H1 (cell line): ENCODE measurements around the gene GAS6. TPM values are rescaled to one million over a fixed set of nuclear protein-coding genes. Genes with fewer than 3 reads are reported as not detected.

Experiments used
- CTCF ChIA-PET: fragments of 300-600 bp; sonication (Branson Sonifier 250); formaldehyde crosslinking; loops from one replicate; lab custom pipeline; 2021; ENCODE audit not compliant: partially characterized antibody; lab: Charles Lee
- POLR2A ChIA-PET: fragments of 300-600 bp; sonication (Branson Sonifier 250); formaldehyde crosslinking; loops from one replicate; lab custom pipeline; 2021; ENCODE audit warnings: inconsistent platforms; ENCODE audit not compliant: partially characterized antibody; lab: Charles Lee
- DNase-seq, 2 experiments: peaks; one replicate each; pipeline versions ENCODE4 v3.0.0 to v3.0.0-alpha.2; 2010 to 2022; ENCODE audit warnings: low spot score in 2 of 2, low read depth in 1 of 2, mixed read lengths in 1 of 2
- FAIRE-seq: peaks from 2 replicates; lab custom pipeline; 2011; peaks lifted over from hg19 to GRCh38; lab: Jason Lieb, UNC
- H2AFZ ChIP-seq: 2 replicates; pipeline ENCODE4 v1.8.1; 2012; ENCODE audit warnings: low read length, inconsistent platforms
- H2AK5ac ChIP-seq: 2 replicates; pipeline ENCODE4 v1.6.1; 2013; ENCODE audit warnings: low read depth, low read length
- H2BK120ac ChIP-seq: replicated peaks from 2 replicates; pipeline ENCODE3; 2013; ENCODE audit warnings: low read depth, low read length, inconsistent platforms
- H2BK12ac ChIP-seq: 2 replicates; pipeline ENCODE4 v1.6.1; 2013; ENCODE audit warnings: low read depth, low read length
- H2BK15ac ChIP-seq: 2 replicates; pipeline ENCODE4 v1.6.1; 2013; ENCODE audit warnings: low read length
- H2BK20ac ChIP-seq: 2 replicates; pipeline ENCODE4 v1.6.1; 2013; ENCODE audit warnings: low read length
- H2BK5ac ChIP-seq: 2 replicates; pipeline ENCODE4 v1.6.1; 2013; ENCODE audit warnings: low read depth, low read length
- H3K14ac ChIP-seq: 2 replicates; pipeline ENCODE4 v1.6.1; 2013; ENCODE audit warnings: inconsistent platforms; ENCODE audit not compliant: insufficient read length
- H3K18ac ChIP-seq: 2 replicates; pipeline ENCODE4 v1.6.1; 2013; ENCODE audit warnings: low read length; ENCODE audit errors: extremely low read depth
- H3K23ac ChIP-seq: 2 replicates; pipeline ENCODE4 v1.6.1; 2013; ENCODE audit warnings: inconsistent platforms; ENCODE audit not compliant: insufficient read length
- H3K23me2 ChIP-seq: 2 replicates; pipeline ENCODE4 v1.6.1; 2013; ENCODE audit warnings: low read depth, low read length
- H3K27ac ChIP-seq: 2 replicates; pipeline ENCODE4 v1.6.1; 2011; ENCODE audit warnings: low read depth, low read length, inconsistent platforms
- H3K27me3 ChIP-seq, 4 experiments: replicated peaks in 1 of 4; 1 replicate in 1 of 4; 2 replicates in 3 of 4; pipeline versions ENCODE4 v1.6.1 to v1.8.1; 2011 to 2013; ENCODE audit warnings: low read length in 3 of 4, mild to moderate bottlenecking in 3 of 4, inconsistent platforms in 2 of 4, mixed read lengths in 2 of 4, moderate library complexity in 1 of 4; ENCODE audit not compliant: control insufficient read depth in 3 of 4, insufficient read depth in 3 of 4; ENCODE audit errors: extremely low read depth in 1 of 4
- H3K36me3 ChIP-seq, 4 experiments: 2 replicates each; pipeline versions ENCODE4 v1.6.1 to v1.8.1; 2011 to 2013; ENCODE audit warnings: mild to moderate bottlenecking in 4 of 4, low read length in 3 of 4, moderate library complexity in 2 of 4, control low read depth in 1 of 4, inconsistent platforms in 1 of 4; ENCODE audit not compliant: insufficient read depth in 4 of 4, control insufficient read depth in 2 of 4
- H3K4ac ChIP-seq: replicated peaks from 2 replicates; pipeline ENCODE3; 2013; ENCODE audit warnings: low read length, low read depth, mixed read lengths, inconsistent platforms; ENCODE audit not compliant: insufficient read length
- H3K4me1 ChIP-seq, 4 experiments: replicated peaks in 1 of 4; 1 replicate in 1 of 4; 2 replicates in 3 of 4; pipeline versions ENCODE4 v1.6.1 to v1.8.1; 2011 to 2013; ENCODE audit warnings: low read length in 3 of 4, inconsistent platforms in 2 of 4, mixed read lengths in 1 of 4; ENCODE audit not compliant: insufficient read depth in 4 of 4, control insufficient read depth in 3 of 4
- H3K4me2 ChIP-seq, 2 experiments: 2 replicates each; pipeline versions ENCODE4 v1.6.1 to v1.8.1; 2011 to 2013; ENCODE audit warnings: low read depth in 2 of 2, low read length in 2 of 2, control low read depth in 1 of 2, inconsistent platforms in 1 of 2, mild to moderate bottlenecking in 1 of 2; ENCODE audit not compliant: insufficient read depth in 1 of 2
- H3K4me3 ChIP-seq, 4 experiments: fragments of 200-600, 300-600 bp in 1 of 4; sonication (generic), shearing (Covaris generic), sonication (Bioruptor Twin) in 1 of 4; 2 replicates each; pipeline versions ENCODE4 v1.5.1 to v1.8.1; 2011 to 2016; ENCODE audit warnings: low read length in 4 of 4, low read depth in 3 of 4, control low read depth in 2 of 4, inconsistent platforms in 2 of 4, mild to moderate bottlenecking in 2 of 4, mixed read lengths in 1 of 4, moderate library complexity in 1 of 4; ENCODE audit not compliant: insufficient read depth in 2 of 4; ENCODE audit errors: extremely low read depth in 1 of 4
- H3K56ac ChIP-seq: replicated peaks from 2 replicates; pipeline ENCODE3; 2013; ENCODE audit warnings: low read depth, mild to moderate bottlenecking, mixed read lengths, low read length, inconsistent platforms; ENCODE audit not compliant: insufficient read length
- H3K79me1 ChIP-seq: 2 replicates; pipeline ENCODE4 v1.6.1; 2013; ENCODE audit warnings: low read depth, low read length, control low read depth
- H3K79me2 ChIP-seq, 2 experiments: 2 replicates each; pipeline versions ENCODE4 v1.6.1 to v1.8.1; 2012 to 2013; ENCODE audit warnings: low read length in 2 of 2, mild to moderate bottlenecking in 2 of 2, inconsistent platforms in 1 of 2; ENCODE audit not compliant: insufficient read depth in 2 of 2, control insufficient read depth in 1 of 2
- H3K9ac ChIP-seq, 4 experiments: replicated peaks in 1 of 4; 1 replicate in 1 of 4; 2 replicates in 3 of 4; pipeline versions ENCODE4 v1.6.1 to v1.8.1; 2011 to 2013; ENCODE audit warnings: low read depth in 3 of 4, low read length in 3 of 4, control low read depth in 2 of 4, mild to moderate bottlenecking in 2 of 4, moderate library complexity in 2 of 4, inconsistent platforms in 1 of 4; ENCODE audit errors: extremely low read depth in 1 of 4
- H3K9me3 ChIP-seq, 2 experiments: 2 replicates each; pipeline versions ENCODE4 v1.6.1 to v1.8.1; 2012 to 2013; ENCODE audit warnings: mild to moderate bottlenecking in 2 of 2, moderate library complexity in 2 of 2, control low read depth in 1 of 2, inconsistent platforms in 1 of 2, low read depth in 1 of 2, low read length in 1 of 2, mixed read lengths in 1 of 2; ENCODE audit not compliant: insufficient read depth in 2 of 2
- H4K20me1 ChIP-seq, 2 experiments: replicated peaks in 1 of 2; 2 replicates each; pipeline versions ENCODE3 to v1.8.1; 2011 to 2013; ENCODE audit warnings: inconsistent platforms in 2 of 2, low read length in 2 of 2, mild to moderate bottlenecking in 1 of 2; ENCODE audit not compliant: insufficient read depth in 2 of 2, control insufficient read depth in 1 of 2
- H4K5ac ChIP-seq: 2 replicates; pipeline ENCODE4 v1.6.1; 2013; ENCODE audit warnings: low read length, low read depth, mixed read lengths, inconsistent platforms; ENCODE audit not compliant: insufficient read length
- H4K8ac ChIP-seq: 2 replicates; pipeline ENCODE4 v1.8.0; 2013; ENCODE audit warnings: mild to moderate bottlenecking, moderate library complexity, low read length, inconsistent platforms; ENCODE audit not compliant: insufficient read depth; ENCODE audit errors: extremely low read depth
- H4K91ac ChIP-seq: replicated peaks from 2 replicates; pipeline ENCODE3; 2013; ENCODE audit warnings: low read length, mixed read lengths, inconsistent platforms; ENCODE audit not compliant: insufficient read length
- BACH1 ChIP-seq: IDR thresholded peaks from 2 replicates; pipeline ENCODE4 v1.6.1; 2012; ENCODE audit warnings: low read length, improper control_type of control experiment
- CHD2 ChIP-seq: IDR thresholded peaks from 2 replicates; pipeline ENCODE4 v1.6.1; 2012; ENCODE audit warnings: low read length, improper control_type of control experiment
- GABPA ChIP-seq: IDR thresholded peaks from 2 replicates; pipeline ENCODE4 v1.6.1; 2011; ENCODE audit warnings: mild to moderate bottlenecking, low read length, moderate library complexity, borderline replicate concordance; ENCODE audit not compliant: insufficient read depth
- HDAC6 ChIP-seq: IDR thresholded peaks from one replicate; pipeline ENCODE4 v1.7.1; 2012; ENCODE audit warnings: low read depth, mild to moderate bottlenecking, inconsistent platforms, low read length, moderate library complexity
- KDM4A ChIP-seq: IDR thresholded peaks from one replicate; pipeline ENCODE4 v1.7.1; 2012; ENCODE audit warnings: low read depth, mild to moderate bottlenecking, moderate library complexity, low read length, inconsistent platforms; ENCODE audit not compliant: severe bottlenecking
- NANOG ChIP-seq: IDR thresholded peaks from 2 replicates; pipeline ENCODE4 v1.6.1; 2011; ENCODE audit warnings: low read length, low read depth, mild to moderate bottlenecking, inconsistent platforms; ENCODE audit not compliant: insufficient read depth, poor library complexity, severe bottlenecking
- POU5F1 ChIP-seq: IDR thresholded peaks from 2 replicates; pipeline ENCODE4 v1.6.1; 2011; ENCODE audit warnings: low read depth, mild to moderate bottlenecking, low read length, moderate library complexity
- SAP30 ChIP-seq: fragments of 300-600 bp; sonication (generic); IDR thresholded peaks from 2 replicates; pipeline ENCODE4 v1.7.1; 2012; ENCODE audit warnings: low read length, moderate library complexity, mild to moderate bottlenecking, inconsistent platforms; ENCODE audit not compliant: insufficient read depth, insufficient replicate concordance
- TAF7 ChIP-seq: optimal IDR thresholded peaks from 2 replicates; pipeline ENCODE3; 2011; ENCODE audit warnings: low read depth, mild to moderate bottlenecking, inconsistent platforms, low read length, moderate library complexity, borderline replicate concordance
- WGBS, 2 experiments: shearing (Covaris generic) in 1 of 2; methylation state at CpG; one replicate each; pipeline versions ENCODE4 v1.1.6 to v1.1.7; 2013 to 2015; ENCODE audit warnings: low lambda C conversion rate in 2 of 2, mixed read lengths in 2 of 2, inconsistent platforms in 1 of 2, low coverage in 1 of 2, missing lambda C conversion rate in 1 of 2; ENCODE audit not compliant: insufficient replicate concordance in 2 of 2, insufficient coverage in 1 of 2, insufficient read length in 1 of 2; ENCODE audit errors: extremely low coverage in 1 of 2, missing lambda C conversion rate in 1 of 2; 5-methylcytosine and 5-hydroxymethylcytosine counted together
- polyA plus RNA-seq, 7 experiments: library from polyadenylated mRNA; depleted of rRNA in 3 of 7; stranded (reverse) in 5 of 7; unstranded in 2 of 7; fragments of >200 nt in 5 of 7; fragments of 200-250 nt in 2 of 7; gene quantifications; 1 replicate in 5 of 7; 2 replicates in 1 of 7; 4 replicates in 1 of 7; pipeline versions ENCODE4 v1.2.1 to v1.2.3, GENCODE V29; 2011 to 2013; ENCODE audit warnings: missing spikeins in 2 of 7, mixed read lengths in 2 of 7
- total RNA-seq: library from RNA; stranded (reverse); fragmentation: NEBNext Ultra II Directional; extraction: Animal tissue kit (Norgen Biotek cat#: 25700); gene quantifications from 2 replicates; pipeline ENCODE4 v1.2.1, GENCODE V29; 2021
- TF ChIP-seq, protein P1 (sequence below): IDR thresholded peaks from 2 replicates; pipeline ENCODE4 v1.6.1; 2011; ENCODE audit warnings: low read depth, mild to moderate bottlenecking, low read length; ENCODE audit not compliant: insufficient read depth

The GAS6 gene
- total and polyA plus RNA-seq, 2 of the 8 experiments (the other 6 are each of a cell fraction or from before 2014, with no cell fraction given), result 18.6 to 31.0 TPM

DNA sequence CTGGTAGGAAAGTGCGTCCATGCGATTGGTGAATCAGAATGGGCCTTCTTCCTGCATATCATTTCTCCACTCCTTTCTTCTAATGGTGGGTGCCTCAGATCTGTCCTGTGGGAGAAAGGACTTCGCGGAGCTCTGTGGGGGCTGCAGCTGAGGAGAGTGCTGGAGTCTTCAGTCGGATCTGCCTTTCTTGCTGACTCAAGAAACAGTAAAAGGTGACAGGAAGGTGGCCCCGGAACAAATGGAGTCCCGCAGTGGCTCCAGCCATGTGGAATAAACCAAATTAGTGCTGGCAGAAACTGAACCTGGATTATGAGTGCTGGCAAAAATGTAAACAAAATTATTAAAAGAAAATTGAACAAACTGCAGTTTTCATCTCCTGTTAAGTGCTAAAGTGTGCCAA is 15.1 kb upstream of the GAS6 start:
- no peaks in the 10 kb centered on the region for H3K36me3 ChIP-seq
- ChIA-PET POLR2A (interaction anchor here (0.6 kb wide), 1 partner anchor 14 kb away, joined by 3 read pairs; no protein-coding TSS in a partner anchor), CTCF (interaction anchor here (1.5 to 1.8 kb wide), 3 partner anchors 11 to 76 kb away, joined by 3 to 4 read pairs (median 3); no protein-coding TSS in a partner anchor)
- H3K79me1 ChIP-seq, result no peaks in the 10 kb centered on the region
- no peak overlapping the region for H3K4me3 ChIP-seq
- no peak overlapping the region for H3K4ac ChIP-seq
- no peak overlapping the region for H2BK5ac ChIP-seq
- H2BK12ac ChIP-seq, result no peak overlapping the region
- H3K9ac ChIP-seq, result no peak overlapping the region
- no peaks in the 10 kb centered on the region for H3K27me3 ChIP-seq
- no peak overlapping the region for H3K27ac ChIP-seq
- no peak overlapping the region for H2AK5ac ChIP-seq
- DNase-seq, result no peak
- H3K4me2 ChIP-seq, result no peak overlapping the region
- no peak overlapping the region for H3K23ac ChIP-seq
- no peaks in the 10 kb centered on the region for H4K20me1 ChIP-seq
- TF ChIP-seq BACH1 (no peak), HDAC6 (no peak), NANOG (no peak), TAF7 (no peak), GABPA (no peak), CHD2 (no peak), KDM4A (no peak), SAP30 (no peak), POU5F1 (no peak)
- TF ChIP-seq, protein P1, sequence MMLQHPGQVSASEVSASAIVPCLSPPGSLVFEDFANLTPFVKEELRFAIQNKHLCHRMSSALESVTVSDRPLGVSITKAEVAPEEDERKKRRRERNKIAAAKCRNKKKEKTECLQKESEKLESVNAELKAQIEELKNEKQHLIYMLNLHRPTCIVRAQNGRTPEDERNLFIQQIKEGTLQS, result no peak
- no peak overlapping the region for H3K18ac ChIP-seq
- H3K14ac ChIP-seq, result no peak overlapping the region
- H2AFZ ChIP-seq, result no peak overlapping the region
- WGBS, 2 experiments, result 89% methylated on average over 7 of the region's 7 CpGs; no CpG with 5 or more reads in 1 of the 2 experiments
- H2BK120ac ChIP-seq, result no peak overlapping the region
- no peaks in the 10 kb centered on the region; the same call in 1 of the 2 replicates for H3K23me2 ChIP-seq
- no peak overlapping the region for H2BK15ac ChIP-seq
- no peaks in the 10 kb centered on the region for H3K79me2 ChIP-seq
- H3K4me1 ChIP-seq, result no peaks in the 10 kb centered on the region; a peak in 1 of 7 replicates
- no peak overlapping the region for H3K56ac ChIP-seq
- H4K8ac ChIP-seq, result no peak overlapping the region
- no peak overlapping the region for H4K91ac ChIP-seq
- no peak overlapping the region for H4K5ac ChIP-seq
- no peaks in the 10 kb centered on the region; a peak in 1 of 4 replicates for H3K9me3 ChIP-seq
- FAIRE-seq, result no peak
- H2BK20ac ChIP-seq, result no peak overlapping the region
